GM13976 (cell line): ENCODE data around the gene STAC3.
A peak's percentile ranks its signal among the peaks of the same experiment; 100 is the strongest.
"Not testable (repeated sequence)": the region's sequence is repeated elsewhere in the genome, so short reads cannot be mapped to it uniquely, and the experiment has no call there.

ENCODE experiments used
- DNase-seq: peaks from one replicate; pipeline ENCODE4 v3.0.0; 2012; ENCODE audit warnings: low spot score
- CTCF ChIP-seq: IDR thresholded peaks from 2 replicates; pipeline ENCODE4 v1.5.1; 2012; ENCODE audit warnings: borderline replicate concordance, mild to moderate bottlenecking; ENCODE audit not compliant: insufficient read depth; ENCODE audit errors: extremely low read depth, missing control alignments, control extremely low read depth
- in situ Hi-C: fragments of 300-500 bp; cut with MboI; formaldehyde crosslinking; loops from one replicate; pipeline ENCODE4 v1.12.0; 2022; ENCODE audit warnings: low sequenced_read_pairs, mixed read lengths, inconsistent platforms; ENCODE audit not compliant: unreplicated experiment

The STAC3 gene

DNA sequence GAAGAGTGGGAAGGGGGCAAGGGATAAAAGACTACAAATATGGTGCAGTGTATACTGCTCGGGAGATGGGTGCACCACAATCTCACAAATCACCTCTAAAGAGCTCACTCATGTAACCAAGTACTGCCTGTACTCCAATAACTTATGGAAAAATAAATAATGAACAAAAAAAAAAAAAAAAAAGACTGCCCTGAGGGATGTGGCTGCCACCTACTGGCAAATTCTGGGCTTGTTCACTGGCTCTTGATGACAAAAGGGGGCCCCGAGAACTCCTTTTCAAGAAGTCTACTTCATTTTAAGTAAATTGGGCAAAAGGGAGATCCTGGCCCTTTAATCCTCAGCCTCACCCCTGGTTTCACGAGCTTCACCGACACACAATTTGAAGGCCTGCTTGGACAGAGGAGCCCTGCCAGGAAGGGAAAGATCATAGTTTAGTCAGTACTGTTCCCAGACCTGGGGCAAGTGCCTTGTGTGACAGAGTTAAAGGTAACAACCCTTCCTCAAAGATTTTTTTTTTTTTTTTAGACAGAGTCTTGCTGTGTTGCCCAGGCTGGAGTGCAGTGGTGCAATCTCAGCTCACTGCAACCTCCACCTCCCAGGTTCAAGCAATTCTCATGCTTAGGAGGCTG is 26.1 kb upstream of the STAC3 start:
- in situ Hi-C loops = no loop called here
- peak; percentile 32 for DNase-seq
- TF ChIP-seq CTCF = no peak

GRCh38 chr12:57276233-57276632 is 25.2 kb upstream of the STAC3 start:
- DNase-seq, in situ Hi-C loops: not testable (repeated sequence)

DNA sequence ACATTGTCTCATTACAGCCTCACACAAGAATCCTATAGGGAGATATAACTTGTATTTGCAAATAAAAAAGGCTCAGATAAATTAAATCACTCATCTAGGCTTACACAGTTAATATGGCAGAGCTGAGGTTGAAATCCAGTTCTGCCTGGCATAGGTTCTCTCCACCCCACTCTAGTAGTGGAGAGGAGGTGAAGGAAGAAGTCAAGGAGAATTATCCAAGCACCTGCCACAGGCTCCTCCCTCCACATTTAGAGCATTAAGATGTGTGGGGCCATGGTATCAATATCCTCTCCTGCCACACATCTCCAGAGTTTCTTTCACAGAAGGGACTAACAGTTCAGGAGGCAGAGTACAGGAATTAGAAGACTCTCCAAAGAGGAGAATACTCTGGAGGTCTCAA is 22.5 kb upstream of the STAC3 start:
- no peak for TF ChIP-seq CTCF
- in situ Hi-C loops = no loop called here
- DNase-seq = no peak

DNA sequence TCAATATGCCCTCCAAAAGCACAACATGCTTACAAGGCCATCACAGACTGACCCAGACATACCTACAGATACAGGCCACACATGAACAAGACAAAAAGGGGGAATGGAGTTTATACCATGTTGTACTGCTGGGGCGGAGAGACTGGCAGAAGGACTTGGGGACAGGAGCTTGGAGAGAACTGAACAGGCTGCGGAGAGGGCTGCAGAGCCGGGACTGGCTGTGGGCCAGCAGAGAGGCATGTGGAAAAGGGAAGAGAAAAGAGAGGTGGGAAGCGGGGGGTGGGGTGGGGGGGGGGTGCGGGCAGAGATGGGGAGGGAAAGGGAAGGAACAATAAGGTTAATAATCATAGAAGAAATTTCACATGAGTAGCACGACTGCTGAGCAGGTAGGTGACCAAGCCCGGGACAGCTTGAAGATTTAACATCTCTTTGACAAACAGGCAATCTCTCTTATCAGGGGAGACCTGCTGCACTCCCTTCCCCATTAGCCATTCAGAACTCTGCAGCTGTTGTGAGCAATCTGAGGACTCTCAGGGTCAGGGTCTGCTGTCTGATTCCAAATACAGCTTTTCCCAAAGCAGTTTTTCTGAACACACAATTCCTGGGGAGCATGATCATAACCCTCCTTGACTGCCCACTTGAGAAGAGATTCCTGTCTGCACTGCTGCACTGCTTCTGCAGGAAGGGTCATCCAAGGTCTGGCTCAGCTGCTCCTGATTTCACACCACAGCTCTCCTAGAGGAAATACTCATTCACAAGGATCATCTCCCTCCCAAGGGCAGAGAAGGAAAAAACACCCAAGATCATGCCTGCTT is 21.6 kb upstream of the STAC3 start:
- no peak for TF ChIP-seq CTCF
- in situ Hi-C loops = no loop called here
- DNase-seq = no peak

GRCh38 chr12:57270966-57271470 is 20.0 kb upstream of the STAC3 start:
- no peak for TF ChIP-seq CTCF
- in situ Hi-C loops = no loop called here
- no peak for DNase-seq

DNA sequence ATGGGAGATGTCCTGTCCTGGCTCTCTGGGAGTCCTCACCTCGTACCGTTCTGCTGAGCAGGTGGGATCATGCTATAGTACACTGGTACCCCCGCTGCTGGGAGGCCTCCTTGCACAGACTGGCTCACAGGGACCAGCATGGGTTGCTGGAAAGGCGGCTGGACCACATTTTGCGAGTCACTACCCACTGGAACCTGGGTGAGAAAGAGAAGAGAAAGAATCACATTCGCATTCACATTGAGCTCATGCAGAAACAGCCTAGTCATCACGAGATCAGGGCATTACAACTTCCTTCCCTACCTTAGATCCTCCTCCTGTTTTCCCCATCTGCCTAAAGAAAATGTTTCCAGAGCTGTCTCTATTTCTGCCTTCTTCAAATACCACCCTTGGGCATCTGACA is 17.3 kb upstream of the STAC3 start:
- no peak for TF ChIP-seq CTCF
- no peak for DNase-seq
- in situ Hi-C loops = no loop called here

GRCh38 chr12:57266681-57267080 is 15.7 kb upstream of the STAC3 start:
- in situ Hi-C loops = no loop called here
- no peak for DNase-seq
- TF ChIP-seq CTCF = no peak
